Natural killer cell (primary cell): ENCODE measurements around the gene SRCIN1. TPM values are rescaled to one million over a fixed set of nuclear protein-coding genes. Genes with fewer than 3 reads are reported as not detected.
A peak's percentile ranks its signal among the peaks of the same experiment; 100 is the strongest.
"Not testable (repeated sequence)": the region's sequence is repeated elsewhere in the genome, so short reads cannot be mapped to it uniquely, and the experiment has no call there.

Experiments used
- ATAC-seq, 3 donors: fragments of 150-1000 bp in 2 of 3; fragments of 200-7000 bp in 1 of 3; cut with Tn5 transposase; 1 replicate in 1 of 3; 2 replicates in 2 of 3; pipeline ENCODE4 v1.10.0; 2021; ENCODE audit warnings: mild to moderate bottlenecking in 2 of 3, moderate library complexity in 2 of 3
- DNase-seq, 2 donors: peaks; one replicate each; pipeline versions ENCODE4 v3.0.0 to v3.0.0-alpha.2; 2013 to 2021; ENCODE audit warnings: mixed read lengths in 1 of 2
- H3K27ac ChIP-seq: one replicate; pipeline ENCODE4 v1.5.1; 2013; ENCODE audit warnings: mild to moderate bottlenecking, low read length
- H3K27me3 ChIP-seq: one replicate; pipeline ENCODE4 v1.6.1; 2013; ENCODE audit warnings: low read length; ENCODE audit not compliant: control insufficient read depth, insufficient read depth
- H3K36me3 ChIP-seq: one replicate; pipeline ENCODE4 v1.6.1; 2013; ENCODE audit warnings: low read length; ENCODE audit not compliant: control insufficient read depth, insufficient read depth
- H3K4me1 ChIP-seq: one replicate; pipeline ENCODE4 v1.6.1; 2013; ENCODE audit warnings: low read length; ENCODE audit not compliant: control insufficient read depth, insufficient read depth
- H3K4me3 ChIP-seq: one replicate; pipeline ENCODE4 v1.5.1; 2013; ENCODE audit warnings: low read length
- H3K9me3 ChIP-seq: one replicate; pipeline ENCODE4 v1.6.1; 2013; ENCODE audit warnings: low read length; ENCODE audit not compliant: control insufficient read depth, insufficient read depth
- H3K27ac Mint-ChIP-seq, 2 donors: one replicate each; pipeline ENCODE4 v1.8.0; 2022; ENCODE audit warnings: mild to moderate bottlenecking in 2 of 2, mixed read lengths in 2 of 2, moderate library complexity in 1 of 2
- H3K27me3 Mint-ChIP-seq, 2 donors: one replicate each; pipeline ENCODE4 v1.8.0; 2022; ENCODE audit warnings: low read depth in 2 of 2, mixed read lengths in 2 of 2
- H3K36me3 Mint-ChIP-seq: one replicate; pipeline ENCODE4 v1.8.0; 2022; ENCODE audit warnings: mixed read lengths
- H3K4me1 Mint-ChIP-seq, 2 donors: one replicate each; pipeline ENCODE4 v1.8.0; 2022; ENCODE audit warnings: mixed read lengths in 2 of 2
- H3K4me3 Mint-ChIP-seq: one replicate; pipeline ENCODE4 v1.8.0; 2022; ENCODE audit warnings: mild to moderate bottlenecking, moderate library complexity, mixed read lengths
- H3K9me3 Mint-ChIP-seq, 2 donors: one replicate each; pipeline ENCODE4 v1.8.0; 2022; ENCODE audit warnings: mixed read lengths in 2 of 2
- WGBS: methylation state at CpG from one replicate; pipeline ENCODE4 v1.1.7; 2013; ENCODE audit warnings: missing lambda C conversion rate; ENCODE audit not compliant: insufficient coverage; 5-methylcytosine and 5-hydroxymethylcytosine counted together
- intact Hi-C: fragments of 100-400 bp; cut with micrococcal nuclease; formaldehyde crosslinking; loops from one replicate; pipeline ENCODE4 v1.14.2; 2022
- total RNA-seq, 4 donors: library from RNA; stranded (reverse); fragments of 120-200 nt in 1 of 4; gene quantifications; one replicate each; pipeline versions ENCODE4 v1.2.3 to v1.2.4, GENCODE V29; 2013 to 2022
- TF ChIP-seq, protein P1 (sequence below): fragments of 200-600 bp; IDR thresholded peaks from one replicate; pipeline ENCODE4 v1.8.0; 2022; ENCODE audit warnings: antibody characterized with exemption

Gene SRCIN1
- total RNA-seq, 3 donors from 2014 or later (not counting 1 experiment from before 2014, with no cell fraction given): 0.28 to 0.50 TPM; not detected in 1

DNA sequence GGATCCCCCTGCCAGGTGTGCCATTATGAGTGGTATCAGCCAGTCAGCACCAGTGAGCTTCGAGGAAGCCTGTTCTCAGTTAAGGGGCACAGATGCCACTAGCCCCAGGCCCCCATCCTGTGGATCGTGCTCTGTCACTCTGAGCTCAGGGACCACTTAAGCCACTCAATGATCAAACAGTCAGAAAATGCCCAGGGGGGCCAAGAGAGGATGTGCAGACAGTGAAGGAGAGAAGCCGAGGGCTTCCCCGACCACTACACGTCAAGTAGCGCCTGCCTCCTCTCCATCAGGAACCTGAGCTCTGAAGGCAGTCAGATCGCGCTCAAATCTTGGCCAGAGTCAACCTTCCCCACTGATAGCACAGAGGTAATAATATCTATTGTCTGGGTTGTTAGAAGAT is 79.2 kb downstream of the SRCIN1 start:
- H3K9me3 ChIP-seq, ATAC-seq, H3K27ac ChIP-seq, intact Hi-C loops, H3K4me1 Mint-ChIP-seq, H3K4me3 ChIP-seq, H3K4me1 ChIP-seq, H3K4me3 Mint-ChIP-seq, H3K27me3 ChIP-seq, H3K36me3 ChIP-seq, H3K27ac Mint-ChIP-seq, H3K36me3 Mint-ChIP-seq, H3K9me3 Mint-ChIP-seq, DNase-seq: not testable (repeated sequence)
- H3K27me3 Mint-ChIP-seq: peaks cover 12 to 15% of the 10 kb centered on the region in 2 donors
- 79% methylated on average over 4 of the region's 8 CpGs for WGBS

DNA sequence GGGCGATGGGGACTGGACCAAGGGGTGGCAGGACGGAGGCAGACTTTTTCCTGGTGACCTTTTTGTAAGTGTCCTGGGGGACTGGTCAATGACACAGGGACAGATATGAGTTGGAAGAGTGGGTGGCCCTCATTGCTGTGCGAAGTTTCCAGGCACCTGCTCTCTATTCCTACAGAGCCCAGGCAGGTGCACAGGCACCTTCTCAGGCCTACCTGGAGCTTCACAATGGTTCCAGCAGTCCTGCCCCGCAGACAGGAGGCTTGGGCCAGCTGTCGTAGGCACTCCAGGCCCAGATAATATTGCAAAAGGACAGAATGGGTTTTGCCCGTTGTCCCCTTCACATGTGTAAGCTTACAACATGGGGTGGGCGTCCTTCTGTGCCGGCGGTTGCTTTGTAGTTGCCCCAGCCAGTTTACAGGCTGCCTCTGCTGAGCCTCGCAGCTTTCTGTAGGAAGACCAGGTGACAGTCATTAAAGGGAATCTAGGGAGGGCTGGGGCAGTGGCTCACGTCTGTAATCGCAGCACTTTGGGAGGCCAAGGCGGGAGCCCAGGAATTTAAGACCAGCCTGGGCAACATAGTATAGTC is 93.2 kb downstream of the SRCIN1 start:
- peaks cover 21% of the 10 kb centered on the region for H3K27me3 ChIP-seq
- no peak for DNase-seq
- TF ChIP-seq, protein P1, sequence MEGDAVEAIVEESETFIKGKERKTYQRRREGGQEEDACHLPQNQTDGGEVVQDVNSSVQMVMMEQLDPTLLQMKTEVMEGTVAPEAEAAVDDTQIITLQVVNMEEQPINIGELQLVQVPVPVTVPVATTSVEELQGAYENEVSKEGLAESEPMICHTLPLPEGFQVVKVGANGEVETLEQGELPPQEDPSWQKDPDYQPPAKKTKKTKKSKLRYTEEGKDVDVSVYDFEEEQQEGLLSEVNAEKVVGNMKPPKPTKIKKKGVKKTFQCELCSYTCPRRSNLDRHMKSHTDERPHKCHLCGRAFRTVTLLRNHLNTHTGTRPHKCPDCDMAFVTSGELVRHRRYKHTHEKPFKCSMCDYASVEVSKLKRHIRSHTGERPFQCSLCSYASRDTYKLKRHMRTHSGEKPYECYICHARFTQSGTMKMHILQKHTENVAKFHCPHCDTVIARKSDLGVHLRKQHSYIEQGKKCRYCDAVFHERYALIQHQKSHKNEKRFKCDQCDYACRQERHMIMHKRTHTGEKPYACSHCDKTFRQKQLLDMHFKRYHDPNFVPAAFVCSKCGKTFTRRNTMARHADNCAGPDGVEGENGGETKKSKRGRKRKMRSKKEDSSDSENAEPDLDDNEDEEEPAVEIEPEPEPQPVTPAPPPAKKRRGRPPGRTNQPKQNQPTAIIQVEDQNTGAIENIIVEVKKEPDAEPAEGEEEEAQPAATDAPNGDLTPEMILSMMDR: no peak
- Mint-ChIP-seq H3K27ac (no peak overlapping the region), H3K4me1 (peaks cover 7 to 16% of the 10 kb centered on the region in 2 donors), H3K36me3 (no peaks in the 10 kb centered on the region), H3K4me3 (no peak overlapping the region), H3K27me3 (peaks cover 36 to 40% of the 10 kb centered on the region in 2 donors), H3K9me3 (no peaks in the 10 kb centered on the region)
- H3K36me3 ChIP-seq: no peaks in the 10 kb centered on the region
- no peak for ATAC-seq
- peaks cover 6% of the 10 kb centered on the region for H3K4me1 ChIP-seq
- WGBS: 88% methylated on average over 10 of the region's 13 CpGs
- no peak overlapping the region for H3K4me3 ChIP-seq
- no peak overlapping the region for H3K27ac ChIP-seq
- intact Hi-C loops: no loop called here
- no peaks in the 10 kb centered on the region for H3K9me3 ChIP-seq

DNA sequence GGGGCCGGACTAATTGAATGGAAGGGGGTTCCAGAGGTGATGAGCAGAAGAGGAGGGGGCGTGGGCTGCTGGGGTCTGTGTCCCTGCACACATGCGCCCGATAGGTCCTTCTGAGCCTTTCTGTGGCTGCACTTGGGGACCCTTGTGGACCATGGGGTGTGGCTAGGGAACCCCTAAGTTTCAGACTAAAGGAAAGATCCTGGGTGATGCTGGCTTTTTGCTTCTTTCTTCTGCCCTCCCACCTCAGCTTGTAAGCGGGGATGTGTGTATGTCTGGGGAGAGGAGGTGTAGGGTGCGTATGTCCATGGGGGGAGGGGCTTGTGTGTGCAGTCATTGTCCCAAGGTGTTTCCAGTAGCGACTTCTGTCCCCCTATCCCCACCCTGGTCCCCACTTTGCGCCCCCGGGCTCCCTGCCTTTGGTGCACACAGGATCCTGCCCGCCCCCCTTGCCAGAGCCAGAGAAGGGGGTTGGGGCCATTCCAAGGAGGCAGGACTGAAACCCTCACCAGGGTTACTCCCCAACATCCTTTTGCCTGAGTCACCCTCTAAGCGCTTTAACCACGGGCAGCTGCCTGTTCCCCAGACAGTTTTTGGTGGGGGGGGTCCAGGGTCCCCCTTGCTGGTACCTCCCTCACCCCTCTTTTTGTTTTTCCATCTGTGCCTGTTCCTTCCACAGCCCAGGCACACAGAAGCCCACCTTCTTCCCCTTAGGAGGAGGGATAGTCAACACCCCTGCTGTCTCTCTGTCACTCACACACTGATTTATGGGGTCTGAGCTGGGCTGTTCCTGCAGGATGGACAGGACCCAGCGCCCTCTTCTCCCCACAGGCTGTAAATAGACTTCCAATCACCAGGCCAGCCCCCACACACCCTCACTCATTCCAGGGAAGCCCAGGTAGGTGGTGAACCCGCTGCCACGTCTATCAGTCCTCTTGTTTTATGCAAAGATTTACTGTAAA is 94.3 kb downstream of the SRCIN1 start:
- TF ChIP-seq, protein P1: no peak
- Histone ChIP-seq H3K27me3 (peaks cover 22% of the 10 kb centered on the region), H3K4me3 (no peak overlapping the region), H3K4me1 (peaks cover 6% of the 10 kb centered on the region), H3K9me3 (no peaks in the 10 kb centered on the region), H3K36me3 (no peaks in the 10 kb centered on the region), H3K27ac (no peak overlapping the region)
- no peak overlapping the region for H3K27ac Mint-ChIP-seq
- intact Hi-C loops: no loop called here
- H3K4me1 Mint-ChIP-seq: peaks cover 7 to 16% of the 10 kb centered on the region in 2 donors
- peak overlapping the region; percentile 58 for H3K4me3 Mint-ChIP-seq
- 77% methylated on average over 13 of the region's 15 CpGs for WGBS
- no peak for DNase-seq
- ATAC-seq: no peak
- H3K9me3 Mint-ChIP-seq: no peaks in the 10 kb centered on the region
- H3K36me3 Mint-ChIP-seq: no peaks in the 10 kb centered on the region
- peaks cover 36 to 40% of the 10 kb centered on the region in 2 donors for H3K27me3 Mint-ChIP-seq

DNA sequence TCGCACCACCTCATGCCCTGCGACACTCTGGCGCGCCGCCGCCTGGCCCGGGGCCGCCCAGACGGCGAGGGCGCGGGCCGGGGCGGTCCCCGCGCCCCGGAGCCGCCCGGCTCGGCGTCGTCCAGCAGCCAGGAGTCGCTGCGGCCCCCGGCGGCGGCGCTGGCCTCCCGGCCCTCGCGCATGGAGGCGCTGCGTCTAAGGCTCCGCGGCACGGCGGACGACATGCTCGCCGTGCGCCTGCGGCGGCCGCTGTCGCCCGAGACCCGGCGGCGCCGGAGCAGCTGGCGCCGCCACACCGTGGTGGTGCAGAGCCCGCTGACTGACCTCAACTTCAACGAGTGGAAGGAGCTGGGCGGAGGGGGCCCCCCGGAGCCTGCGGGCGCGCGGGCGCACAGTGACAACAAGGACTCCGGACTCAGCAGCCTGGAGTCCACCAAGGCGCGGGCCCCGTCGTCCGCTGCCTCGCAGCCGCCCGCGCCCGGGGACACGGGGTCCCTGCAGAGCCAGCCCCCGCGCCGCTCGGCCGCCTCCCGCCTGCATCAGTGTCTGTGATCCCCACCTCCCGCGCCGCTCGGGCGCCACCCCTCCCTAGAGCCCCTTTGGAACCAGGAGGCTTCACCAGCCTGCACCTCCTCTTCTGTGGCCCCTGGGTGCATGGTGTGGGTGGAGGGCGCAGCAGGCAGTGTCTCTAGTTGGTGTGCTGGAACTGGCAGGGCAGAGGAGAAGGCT is 95.2 kb downstream of the SRCIN1 start:
- TF ChIP-seq, protein P1: no peak
- intact Hi-C loops: no loop called here
- peaks cover 7 to 16% of the 10 kb centered on the region in 2 donors for H3K4me1 Mint-ChIP-seq
- Histone ChIP-seq H3K27me3 (peaks cover 22% of the 10 kb centered on the region), H3K4me1 (peaks cover 6% of the 10 kb centered on the region), H3K36me3 (no peaks in the 10 kb centered on the region), H3K27ac (no peak overlapping the region), H3K4me3 (no peak overlapping the region), H3K9me3 (no peaks in the 10 kb centered on the region)
- no peaks in the 10 kb centered on the region for H3K36me3 Mint-ChIP-seq
- DNase-seq: peak in 1 of 2 donors; percentile 21
- H3K27ac Mint-ChIP-seq: no peak overlapping the region
- no peaks in the 10 kb centered on the region for H3K9me3 Mint-ChIP-seq
- 23% methylated on average over 86 of the region's 86 CpGs for WGBS
- peaks cover 36 to 40% of the 10 kb centered on the region in 2 donors for H3K27me3 Mint-ChIP-seq
- peak overlapping the region; percentile 58 for H3K4me3 Mint-ChIP-seq
- ATAC-seq: peak in 2 of 3 donors; percentile 43 to 64
